ENCODE results near the gene PIN4. TPM values are rescaled to one million over a fixed set of nuclear protein-coding genes. Genes with fewer than 3 reads are reported as not detected.

PIN4 gene
- total RNA-seq = 10.6 and 13.8 TPM in 2 replicates

- Histone ChIP-seq H2AFZ (ENCODE audit: low read length) (peak within 1 kb of the TSS; percentile 91), H3K79me2 (ENCODE audit: insufficient read depth, low read length) (peaks cover 20% of the 10 kb centered on the region), H3K4me2 (ENCODE audit: insufficient read depth, low read length) (peak within 1 kb of the TSS; percentile 89), H3K9me3 (ENCODE audit: low read depth, low read length) (no peaks in the 10 kb centered on the region), H4K20me1 (ENCODE audit: insufficient read depth, low read length) (no peaks in the 10 kb centered on the region), H3K36me3 (ENCODE audit: insufficient read depth, low read length) (no peaks in the 10 kb centered on the region), H3K27me3 (ENCODE audit: insufficient read depth, low read length) (peaks cover 6% of the 10 kb centered on the region), H3K4me1 (ENCODE audit: insufficient read depth, low read length) (peaks cover 9% of the 10 kb centered on the region), H3K27ac (ENCODE audit: low read depth, low read length) (peak within 1 kb of the TSS; percentile 75), H3K4me3 (ENCODE audit: insufficient read depth, low read length) (peak within 1 kb of the TSS; percentile 90)
- peak; percentile 97 for DNase-seq (ENCODE audit: insufficient read length, low spot score, missing footprints)
- TF ChIP-seq CTCF (IDR thresholded peaks at IDR 0.05; ENCODE audit: extremely low read depth, low read depth, low read length) = no peak
Measured at GRCh38 chrX:72181178-72182125, at the start of gene PIN4. TSS of gene PIN4 (plus strand) at chrX:72181757. CDS start at chrX:72181786, 29 bp downstream.

GRCh38 chrX:72132456-72132855, 49.1 kb upstream of the PIN4 start:
- peaks cover 4% of the 10 kb centered on the region for H3K4me1 ChIP-seq (ENCODE audit: insufficient read depth, low read length)
- H2AFZ ChIP-seq (ENCODE audit: low read length) = peak overlapping the region; percentile 35
- H3K9me3 ChIP-seq (ENCODE audit: low read depth, low read length) = no peaks in the 10 kb centered on the region
- peak overlapping the region; percentile 56 for H3K4me3 ChIP-seq (ENCODE audit: insufficient read depth, low read length)
- no peak overlapping the region for H3K27ac ChIP-seq (ENCODE audit: low read depth, low read length)
- no peaks in the 10 kb centered on the region for H3K79me2 ChIP-seq (ENCODE audit: insufficient read depth, low read length)
- H4K20me1 ChIP-seq (ENCODE audit: insufficient read depth, low read length) = no peaks in the 10 kb centered on the region
- H3K36me3 ChIP-seq (ENCODE audit: insufficient read depth, low read length) = no peaks in the 10 kb centered on the region
- DNase-seq (ENCODE audit: insufficient read length, low spot score, missing footprints) = no peak
- H3K27me3 ChIP-seq (ENCODE audit: insufficient read depth, low read length) = peaks cover 30% of the 10 kb centered on the region
- peak overlapping the region; percentile 70 for H3K4me2 ChIP-seq (ENCODE audit: insufficient read depth, low read length)
- TF ChIP-seq CTCF (IDR thresholded peaks at IDR 0.05; ENCODE audit: extremely low read depth, low read depth, low read length) = no peak

GRCh38 chrX:72133851-72134546, 47.6 kb upstream of the PIN4 start:
- Histone ChIP-seq H3K9me3 (ENCODE audit: low read depth, low read length) (no peaks in the 10 kb centered on the region), H3K4me2 (ENCODE audit: insufficient read depth, low read length) (no peak overlapping the region), H3K27ac (ENCODE audit: low read depth, low read length) (no peak overlapping the region), H3K4me3 (ENCODE audit: insufficient read depth, low read length) (no peak overlapping the region), H2AFZ (ENCODE audit: low read length) (no peak overlapping the region), H3K79me2 (ENCODE audit: insufficient read depth, low read length) (no peaks in the 10 kb centered on the region), H3K4me1 (ENCODE audit: insufficient read depth, low read length) (peaks cover 4% of the 10 kb centered on the region), H3K36me3 (ENCODE audit: insufficient read depth, low read length) (no peaks in the 10 kb centered on the region), H3K27me3 (ENCODE audit: insufficient read depth, low read length) (peaks cover 30% of the 10 kb centered on the region), H4K20me1 (ENCODE audit: insufficient read depth, low read length) (peaks cover 2% of the 10 kb centered on the region)
- no peak for TF ChIP-seq CTCF (IDR thresholded peaks at IDR 0.05; ENCODE audit: extremely low read depth, low read depth, low read length)
- DNase-seq (ENCODE audit: insufficient read length, low spot score, missing footprints) = no peak

All from osteoblast (primary cell).